NCI-H1436 (cell line): ENCODE measurements around the gene PDHX.
"Not testable (repeated sequence)": the region's sequence is repeated elsewhere in the genome, so short reads cannot be mapped to it uniquely, and the experiment has no call there.

Experiments
- DNase-seq: peaks from one replicate; lab custom pipeline; 2025; lab: John Stamatoyannopoulos, UW

PDHX gene

GRCh38 chr11:34916015-34916842 is at the start of gene PDHX, which contains the start of gene APIP:
TSS of gene PDHX (plus strand) at chr11:34916618. CDS start at chr11:34916656, 38 bp downstream.
TSS of gene APIP (minus strand) at chr11:34916379. CDS start at chr11:34916284, 95 bp downstream.
- peak; percentile 97 for DNase-seq

- no peak for DNase-seq
Measured at GRCh38 chr11:34869425-34869824, 47.0 kb upstream of the PDHX start.

- no peak for DNase-seq
Measured at GRCh38 chr11:34870548-34871196, 45.7 kb upstream of the PDHX start.

GRCh38 chr11:34874202-34874601 is 42.2 kb upstream of the PDHX start:
- DNase-seq: no peak

- DNase-seq: no peak
Measured at GRCh38 chr11:34877375-34877975, 38.9 kb upstream of the PDHX start.

GRCh38 chr11:34881900-34882299 is 34.5 kb upstream of the PDHX start:
- DNase-seq: no peak

- DNase-seq: no peak
Measured at GRCh38 chr11:34886609-34887008, 29.8 kb upstream of the PDHX start.

GRCh38 chr11:34887260-34887659 is 29.2 kb upstream of the PDHX start:
- no peak for DNase-seq

- no peak for DNase-seq
Measured at GRCh38 chr11:34890089-34890488, 26.3 kb upstream of the PDHX start.

- DNase-seq: peak; percentile 14
Measured at GRCh38 chr11:34890812-34891211, 25.6 kb upstream of the PDHX start.

- no peak for DNase-seq
Measured at GRCh38 chr11:34891611-34892010, 24.8 kb upstream of the PDHX start.

GRCh38 chr11:34893416-34893815 is 23.0 kb upstream of the PDHX start:
- DNase-seq: no peak

- not testable (repeated sequence) for DNase-seq
Measured at GRCh38 chr11:34896191-34896590, 20.2 kb upstream of the PDHX start.

- no peak for DNase-seq
Measured at GRCh38 chr11:34897171-34897870, 19.1 kb upstream of the PDHX start.

GRCh38 chr11:34898474-34898873 is 17.9 kb upstream of the PDHX start:
- DNase-seq: no peak

GRCh38 chr11:34899633-34900016 is 16.8 kb upstream of the PDHX start:
- no peak for DNase-seq

- DNase-seq: no peak
Measured at GRCh38 chr11:34904421-34904955, 11.9 kb upstream of the PDHX start.

- no peak for DNase-seq
Measured at GRCh38 chr11:34905666-34906065, 10.8 kb upstream of the PDHX start.

- DNase-seq: no peak
Measured at GRCh38 chr11:34907934-34908593, 8.4 kb upstream of the PDHX start.

GRCh38 chr11:34909415-34909814 is 7.0 kb upstream of the PDHX start:
- DNase-seq: no peak

- DNase-seq: no peak
Measured at GRCh38 chr11:34909955-34910354, 6.5 kb upstream of the PDHX start.

- no peak for DNase-seq
Measured at GRCh38 chr11:34910817-34911216, 5.6 kb upstream of the PDHX start.
